HTR-8/SVneo (cell line): ENCODE measurements around the gene ZMYND19.
"Not testable (repeated sequence)": the region's sequence is repeated elsewhere in the genome, so short reads cannot be mapped to it uniquely, and the experiment has no call there.

Experiments used
- DNase-seq: peaks from one replicate; pipeline ENCODE4 v3.0.0; 2011; ENCODE audit warnings: low spot score, mixed read lengths; ENCODE audit not compliant: insufficient read length
- FAIRE-seq: peaks from 2 replicates; lab custom pipeline; 2011; peaks lifted over from hg19 to GRCh38; lab: Jason Lieb, UNC

Gene ZMYND19

GRCh38 chr9:137568445-137568844 is 21.9 kb downstream of the ZMYND19 start:
- not testable (repeated sequence) for DNase-seq, FAIRE-seq

GRCh38 chr9:137564817-137565411 is 25.4 kb downstream of the ZMYND19 start:
- no peak for FAIRE-seq
- DNase-seq: no peak

GRCh38 chr9:137564134-137564533 is 26.2 kb downstream of the ZMYND19 start:
- DNase-seq (no peak), FAIRE-seq (no peak)

- no peak for FAIRE-seq
- no peak for DNase-seq
Observed at GRCh38 chr9:137558127-137558526, 32.2 kb downstream of the ZMYND19 start.

GRCh38 chr9:137556069-137556838 is 34.1 kb downstream of the ZMYND19 start:
- DNase-seq: no peak

GRCh38 chr9:137555179-137555578 is 35.1 kb downstream of the ZMYND19 start:
- DNase-seq: no peak
- FAIRE-seq: no peak

More at GRCh38 chr9:137556069-137556838, 34.1 kb downstream of the ZMYND19 start:
- no peak for FAIRE-seq

GRCh38 chr9:137554349-137554748 is 36.0 kb downstream of the ZMYND19 start:
- DNase-seq (no peak), FAIRE-seq (no peak)

- not testable (repeated sequence) for FAIRE-seq, DNase-seq
Observed at GRCh38 chr9:137553654-137554053, 36.7 kb downstream of the ZMYND19 start.

GRCh38 chr9:137552022-137552768 is 38.1 kb downstream of the ZMYND19 start:
- FAIRE-seq (no peak), DNase-seq (no peak)

GRCh38 chr9:137551264-137552021 is 38.9 kb downstream of the ZMYND19 start, which contains the start of gene MRPL41:
MRPL41 (plus strand) TSS chr9:137551879; CDS start chr9:137552082, 203 bp downstream.
- FAIRE-seq: peak; percentile 82
- DNase-seq: peak; percentile 85

GRCh38 chr9:137550958-137551263 is 39.4 kb downstream of the ZMYND19 start:
- not testable (repeated sequence) for FAIRE-seq, DNase-seq

GRCh38 chr9:137550231-137550621 is 40.1 kb downstream of the ZMYND19 start, which contains the start of gene PNPLA7:
PNPLA7 (minus strand) TSS chr9:137550402; CDS start chr9:137550197, 205 bp downstream.
- peak; percentile 68 for DNase-seq
- FAIRE-seq: no peak

- FAIRE-seq (no peak), DNase-seq (no peak)
Observed at GRCh38 chr9:137547687-137548543, 42.4 kb downstream of the ZMYND19 start.

GRCh38 chr9:137545123-137545522 is 45.2 kb downstream of the ZMYND19 start:
- no peak for DNase-seq
- FAIRE-seq: no peak

GRCh38 chr9:137544176-137544760 is 46.0 kb downstream of the ZMYND19 start:
- no peak for FAIRE-seq
- DNase-seq: no peak

- DNase-seq: no peak
- no peak for FAIRE-seq
Observed at GRCh38 chr9:137543237-137543963, 46.9 kb downstream of the ZMYND19 start.

GRCh38 chr9:137542486-137542885 is 47.8 kb downstream of the ZMYND19 start:
- no peak for DNase-seq
- FAIRE-seq: no peak

- DNase-seq (no peak), FAIRE-seq (no peak)
Observed at GRCh38 chr9:137540536-137540935, 49.8 kb downstream of the ZMYND19 start.
